A673 (cell line): ENCODE data around the gene MS4A4E. TPM values are rescaled to one million over a fixed set of nuclear protein-coding genes. Genes with fewer than 3 reads are reported as not detected.

Experiments
- BruUV-seq: library from RNA; stranded (reverse); fragments of 400-500 nt; replicated peaks from 2 replicates; lab custom pipeline; 2021; lab: Mats Ljungman, UMichigan
- CTCF ChIA-PET: fragments of 300-600 bp; sonication (Branson Sonifier 250); formaldehyde crosslinking; loops from one replicate; lab custom pipeline; 2022; ENCODE audit warnings: antibody characterized with exemption; lab: Charles Lee
- POLR2A ChIA-PET: fragments of 300-600 bp; sonication (Branson Sonifier 250); formaldehyde crosslinking; loops from one replicate; lab custom pipeline; 2022; ENCODE audit warnings: antibody characterized with exemption; ENCODE audit not compliant: low non-redundant PET; lab: Charles Lee
- DNase-seq: peaks from one replicate; pipeline ENCODE4 v3.0.0-alpha.2; 2015; ENCODE audit warnings: low spot score
- H3K27ac ChIP-seq: fragments of 200-600 bp; sonication (generic); 2 replicates; pipeline ENCODE4 v1.5.1; 2016; ENCODE audit warnings: mixed run types, low read depth, mild to moderate bottlenecking, mixed read lengths, antibody characterized with exemption, low read length; ENCODE audit not compliant: poor library complexity, severe bottlenecking
- H3K27me3 ChIP-seq: fragments of 200-600 bp; sonication (generic); replicated peaks from 2 replicates; pipeline ENCODE4 v1.6.1; 2017; ENCODE audit warnings: mixed run types, low read depth, mild to moderate bottlenecking, mixed read lengths, antibody characterized with exemption, low read length; ENCODE audit not compliant: insufficient read depth, poor library complexity
- H3K36me3 ChIP-seq: fragments of 200-600 bp; sonication (generic); 2 replicates; pipeline ENCODE4 v1.6.1; 2016; ENCODE audit warnings: mixed run types, mild to moderate bottlenecking, mixed read lengths, antibody characterized with exemption, low read length; ENCODE audit not compliant: insufficient read depth, poor library complexity, severe bottlenecking
- H3K4me1 ChIP-seq: fragments of 200-600 bp; sonication (generic); 2 replicates; pipeline ENCODE4 v1.6.1; 2017; ENCODE audit warnings: mixed run types, mild to moderate bottlenecking, mixed read lengths, antibody characterized with exemption, low read length; ENCODE audit not compliant: insufficient read depth, poor library complexity, severe bottlenecking
- H3K4me3 ChIP-seq: fragments of 200-600 bp; sonication (generic); 2 replicates; pipeline ENCODE4 v1.5.1; 2016; ENCODE audit warnings: low read depth, mixed run types, mild to moderate bottlenecking, mixed read lengths, low read length; ENCODE audit not compliant: poor library complexity, severe bottlenecking
- H3K9me3 ChIP-seq: fragments of 200-600 bp; sonication (generic); 2 replicates; pipeline ENCODE4 v1.6.1; 2016; ENCODE audit warnings: mixed run types, low read depth, mild to moderate bottlenecking, mixed read lengths, antibody characterized with exemption, low read length; ENCODE audit not compliant: poor library complexity, severe bottlenecking
- CTCF ChIP-seq: fragments of 300-800, 200-600 bp; sonication (generic); conservative IDR thresholded peaks from 2 replicates; pipeline ENCODE4 v1.5.1; 2017; ENCODE audit warnings: low read depth, mild to moderate bottlenecking, antibody characterized with exemption, low read length, moderate library complexity, mixed read lengths
- EZH2 ChIP-seq: fragments of 200-600 bp; sonication (generic); IDR thresholded peaks from 2 replicates; pipeline ENCODE4 v1.6.1; 2017; ENCODE audit warnings: borderline replicate concordance, low read depth, mild to moderate bottlenecking, mixed read lengths, antibody characterized with exemption, low read length; ENCODE audit not compliant: poor library complexity, severe bottlenecking
- intact Hi-C: fragments of 100-400 bp; cut with micrococcal nuclease; formaldehyde crosslinking; loops from one replicate; pipeline ENCODE4 v1.10.0; 2022; ENCODE audit not compliant: unreplicated experiment
- total RNA-seq: library from RNA; stranded (reverse); gene quantifications from 2 replicates; pipeline ENCODE4 v1.2.3, GENCODE V29; 2021

Gene MS4A4E
- total RNA-seq, 1 experiment from 2014 or later, result not detected

DNA sequence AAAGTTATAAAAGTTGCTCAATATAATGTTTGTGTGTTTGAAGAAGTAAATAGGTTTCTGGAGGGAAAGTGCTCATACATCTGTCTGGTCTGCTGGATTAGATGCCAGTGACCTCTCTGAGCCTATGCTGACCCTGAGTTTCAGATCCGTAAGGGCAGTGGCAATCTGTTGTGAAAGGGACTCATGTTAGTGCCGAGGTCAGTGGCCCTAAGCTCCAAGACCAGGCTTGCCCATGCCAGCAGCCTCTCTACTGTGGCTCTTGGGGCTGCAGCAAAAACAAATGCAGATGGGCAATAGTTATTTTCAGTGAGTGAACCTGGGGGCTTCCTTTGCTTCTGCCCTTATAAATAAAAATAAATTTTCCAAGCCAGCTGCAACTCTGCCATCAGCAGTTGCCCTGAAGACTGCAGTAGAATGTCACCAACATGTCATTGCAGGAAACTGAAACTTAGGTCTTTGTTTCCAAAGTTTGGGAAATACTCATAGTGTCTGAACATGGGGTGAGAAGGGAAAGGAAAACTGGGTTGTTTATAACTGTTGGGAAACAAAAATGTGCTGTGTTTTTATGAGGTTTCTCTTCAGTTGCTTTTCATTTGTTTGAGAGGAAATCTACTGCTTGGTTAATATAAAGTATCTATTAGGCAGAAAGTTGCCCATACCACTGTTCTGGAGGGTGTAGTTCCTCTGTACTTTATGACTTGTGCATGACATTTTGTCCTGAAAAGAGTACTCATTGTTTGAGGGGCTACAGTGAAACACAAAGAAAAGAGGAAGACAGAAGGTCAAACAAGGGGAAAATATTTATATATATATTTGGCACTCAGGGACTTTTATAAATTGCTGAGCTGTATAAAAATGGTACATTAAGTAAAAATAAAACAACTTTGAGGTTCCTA lies 9.5 kb upstream of the MS4A4E start:
- no peak for TF ChIP-seq EZH2
- no peak for TF ChIP-seq CTCF
- intact Hi-C loops, result no loop called here

DNA sequence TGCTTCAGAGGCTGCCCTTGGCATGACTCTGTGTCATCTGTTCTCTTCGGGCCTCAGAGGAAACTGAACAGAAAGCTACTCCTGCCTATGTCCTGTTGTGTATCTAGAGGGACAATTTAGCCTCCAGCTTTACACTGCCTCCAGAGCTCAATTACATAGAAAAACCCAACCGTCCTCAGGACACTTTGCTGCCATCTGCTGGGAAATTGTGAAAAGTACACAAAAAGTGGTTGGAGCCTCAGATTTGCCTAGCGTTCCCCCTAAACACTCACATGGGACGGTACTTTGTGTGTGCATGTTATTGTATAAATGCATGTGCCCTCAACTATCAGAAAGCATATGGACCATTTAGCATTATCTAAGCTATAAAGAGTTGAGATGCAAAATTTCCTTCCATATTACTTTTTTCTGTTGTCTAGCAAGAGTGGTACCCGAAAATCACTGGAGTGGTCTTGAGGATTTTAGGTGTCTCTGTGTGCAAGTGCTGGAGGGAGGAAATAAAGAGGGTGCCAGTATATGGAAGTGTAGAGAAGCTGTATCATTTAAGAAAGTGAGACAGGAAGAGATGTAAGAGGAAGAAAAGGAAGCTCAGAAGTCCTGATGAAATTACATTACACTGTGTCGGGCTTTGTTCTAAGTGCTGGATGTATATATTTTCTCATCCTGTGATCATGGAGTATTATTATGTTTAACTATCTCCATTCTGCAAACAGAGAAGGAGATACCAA lies 8.7 kb upstream of the MS4A4E start:
- H3K4me1 ChIP-seq, result no peaks in the 10 kb centered on the region
- intact Hi-C loops, result no loop called here
- ChIA-PET POLR2A (no interaction called here), CTCF (interaction anchor here (0.5 to 0.6 kb wide), 2 partner anchors 194 to 497 kb away, joined by 3 read pairs; no protein-coding TSS in a partner anchor)
- H3K36me3 ChIP-seq, result no peaks in the 10 kb centered on the region
- H3K27ac ChIP-seq, result no peak overlapping the region
- DNase-seq, result peak; percentile 32
- no TSS peak for BruUV-seq
- no peak overlapping the region for H3K4me3 ChIP-seq
- no peaks in the 10 kb centered on the region for H3K9me3 ChIP-seq
- no peak for TF ChIP-seq EZH2
- TF ChIP-seq CTCF, result peak; percentile 26; the same call in 1 of the 2 replicates
- peaks cover 9% of the 10 kb centered on the region for H3K27me3 ChIP-seq

More for the DNA sequence above, 9.5 kb upstream of the MS4A4E start:
- no peak overlapping the region for H3K4me3 ChIP-seq
- H3K4me1 ChIP-seq, result no peaks in the 10 kb centered on the region
- no peak overlapping the region for H3K27ac ChIP-seq
- DNase-seq, result no peak
- H3K36me3 ChIP-seq, result no peaks in the 10 kb centered on the region
- no TSS peak for BruUV-seq
- ChIA-PET CTCF (no interaction called here), POLR2A (no interaction called here)
- no peaks in the 10 kb centered on the region for H3K9me3 ChIP-seq
- peaks cover 9% of the 10 kb centered on the region for H3K27me3 ChIP-seq

GRCh38 chr11:60241786-60242185 lies 1.2 kb downstream of the MS4A4E start:
- no TSS peak for BruUV-seq
- no peak for TF ChIP-seq CTCF
- TF ChIP-seq EZH2, result no peak

More at GRCh38 chr11:60241786-60242185, 1.2 kb downstream of the MS4A4E start:
- POLR2A ChIA-PET, result no interaction called here
- Histone ChIP-seq H3K27me3 (peaks cover 41% of the 10 kb centered on the region), H3K36me3 (no peaks in the 10 kb centered on the region), H3K9me3 (no peaks in the 10 kb centered on the region), H3K27ac (no peak overlapping the region), H3K4me3 (no peak overlapping the region), H3K4me1 (no peaks in the 10 kb centered on the region)
- no peak for DNase-seq
- intact Hi-C loops, result no loop called here
- CTCF ChIA-PET, result no interaction called here
